Activated B cell treated with CpG ODN at 0.5 μM for 24 hours (primary cell): ENCODE measurements around the gene CFAP65. TPM values are rescaled to one million over a fixed set of nuclear protein-coding genes. Genes with fewer than 3 reads are reported as not detected.

Source experiments
- ATAC-seq: fragments of 200-7000 bp; cut with Tn5 transposase; one replicate; pipeline ENCODE4 v1.10.0; 2021; ENCODE audit warnings: low read depth, mild to moderate bottlenecking, moderate library complexity
- CTCF ChIA-PET: fragments of 350-600 bp; sonication (Branson Sonifier 250); formaldehyde crosslinking; loops from one replicate; lab custom pipeline; 2021; ENCODE audit warnings: antibody characterized with exemption; lab: Charles Lee
- POLR2A ChIA-PET: fragments of 350-600 bp; sonication (Branson Sonifier 250); formaldehyde crosslinking; loops from one replicate; lab custom pipeline; 2021; ENCODE audit warnings: antibody characterized with exemption; lab: Charles Lee
- DNase-seq: peaks from one replicate; pipeline ENCODE4 v3.0.0; 2022
- H3K27ac Mint-ChIP-seq: one replicate; pipeline ENCODE4 v1.8.0; 2020; ENCODE audit warnings: mixed read lengths
- H3K27me3 Mint-ChIP-seq: one replicate; pipeline ENCODE4 v1.8.0; 2021; ENCODE audit warnings: mixed read lengths
- H3K36me3 Mint-ChIP-seq: one replicate; pipeline ENCODE4 v1.8.0; 2021; ENCODE audit warnings: low read depth, mixed read lengths
- H3K4me1 Mint-ChIP-seq: one replicate; pipeline ENCODE4 v1.8.0; 2021; ENCODE audit warnings: mixed read lengths
- H3K4me3 Mint-ChIP-seq: one replicate; pipeline ENCODE4 v1.8.0; 2020; ENCODE audit warnings: mild to moderate bottlenecking, mixed read lengths
- H3K9me3 Mint-ChIP-seq: one replicate; pipeline ENCODE4 v1.8.0; 2020; ENCODE audit warnings: mixed read lengths
- intact Hi-C: fragments of 100-400 bp; cut with micrococcal nuclease; formaldehyde crosslinking; loops from one replicate; pipeline ENCODE4 v1.15.1; 2024
- total RNA-seq: library from RNA; stranded (reverse); gene quantifications from 2 replicates; pipeline ENCODE4 v1.2.3, GENCODE V29; 2022
- TF ChIP-seq, protein P1 (sequence below): fragments of 200-600 bp; IDR thresholded peaks from one replicate; pipeline ENCODE4 v1.8.0; 2022; ENCODE audit warnings: antibody characterized with exemption, mild to moderate bottlenecking

The CFAP65 gene
- total RNA-seq, 1 donor from 2014 or later = not detected

DNA sequence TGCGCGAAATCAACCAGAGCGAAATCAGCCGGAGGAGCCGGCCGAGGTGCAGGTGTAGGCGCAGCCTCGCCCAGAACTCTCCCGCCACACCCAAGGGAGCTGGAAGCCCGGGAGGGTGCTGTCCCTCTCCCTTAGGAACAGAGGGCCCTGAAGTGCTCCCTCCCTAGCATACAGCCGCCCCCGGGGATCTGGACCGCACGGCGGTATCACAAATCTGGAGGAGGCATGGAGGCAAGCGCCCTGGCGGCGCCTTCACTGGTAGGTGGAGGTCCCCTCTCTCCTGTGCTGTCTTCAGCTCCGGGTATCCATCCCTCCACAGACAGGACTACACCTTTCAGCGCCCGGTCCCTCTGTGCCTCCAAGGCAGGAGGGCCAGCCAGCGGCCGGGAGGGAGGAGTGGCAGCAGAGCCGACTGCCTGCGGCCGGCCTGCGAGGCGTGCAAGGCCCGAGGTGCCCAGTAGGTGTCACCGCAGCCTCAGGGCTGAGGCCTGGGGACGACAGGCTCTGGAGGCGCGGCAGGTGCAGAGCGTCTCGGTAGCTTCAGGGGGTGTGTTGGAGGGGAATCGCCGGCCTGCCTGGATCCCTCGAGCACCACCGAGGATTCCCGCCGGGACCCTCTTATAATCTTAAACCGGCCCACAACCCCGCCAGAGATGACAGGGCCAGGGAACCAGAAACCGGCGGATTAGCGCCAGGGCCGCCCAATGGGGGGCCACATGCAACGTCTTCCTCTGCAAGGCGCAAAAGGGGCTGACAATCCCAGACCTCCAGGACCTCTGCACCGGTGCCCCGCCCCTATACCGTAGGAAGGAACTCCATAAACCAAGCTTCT lies 16.6 kb upstream of the CFAP65 start:
- POLR2A ChIA-PET = interaction anchor here (0.7 kb wide), 1 partner anchor 97 kb away, joined by 3 read pairs; no protein-coding TSS in a partner anchor
- intact Hi-C loops = loop anchor here (1.0 to 5.0 kb wide), 9 partner anchors 61 to 474 kb away; partner anchors contain the start of gene ZFAND2B
- Mint-ChIP-seq H3K36me3 (no peaks in the 10 kb centered on the region), H3K4me3 (peak overlapping the region; percentile 57), H3K4me1 (peaks cover 32% of the 10 kb centered on the region), H3K27ac (no peak overlapping the region), H3K27me3 (peaks cover 58% of the 10 kb centered on the region), H3K9me3 (no peaks in the 10 kb centered on the region)
- TF ChIP-seq, protein P1, sequence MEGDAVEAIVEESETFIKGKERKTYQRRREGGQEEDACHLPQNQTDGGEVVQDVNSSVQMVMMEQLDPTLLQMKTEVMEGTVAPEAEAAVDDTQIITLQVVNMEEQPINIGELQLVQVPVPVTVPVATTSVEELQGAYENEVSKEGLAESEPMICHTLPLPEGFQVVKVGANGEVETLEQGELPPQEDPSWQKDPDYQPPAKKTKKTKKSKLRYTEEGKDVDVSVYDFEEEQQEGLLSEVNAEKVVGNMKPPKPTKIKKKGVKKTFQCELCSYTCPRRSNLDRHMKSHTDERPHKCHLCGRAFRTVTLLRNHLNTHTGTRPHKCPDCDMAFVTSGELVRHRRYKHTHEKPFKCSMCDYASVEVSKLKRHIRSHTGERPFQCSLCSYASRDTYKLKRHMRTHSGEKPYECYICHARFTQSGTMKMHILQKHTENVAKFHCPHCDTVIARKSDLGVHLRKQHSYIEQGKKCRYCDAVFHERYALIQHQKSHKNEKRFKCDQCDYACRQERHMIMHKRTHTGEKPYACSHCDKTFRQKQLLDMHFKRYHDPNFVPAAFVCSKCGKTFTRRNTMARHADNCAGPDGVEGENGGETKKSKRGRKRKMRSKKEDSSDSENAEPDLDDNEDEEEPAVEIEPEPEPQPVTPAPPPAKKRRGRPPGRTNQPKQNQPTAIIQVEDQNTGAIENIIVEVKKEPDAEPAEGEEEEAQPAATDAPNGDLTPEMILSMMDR = peak; percentile 47
- DNase-seq = peak; percentile 72
- CTCF ChIA-PET = interaction anchor here (0.8 to 6.3 kb wide), 13 partner anchors 14 to 502 kb away, joined by 3 to 53 read pairs (median 4); no protein-coding TSS in a partner anchor
- ATAC-seq = peak; percentile 99

GRCh38 chr2:219056896-219057708 lies 15.8 kb upstream of the CFAP65 start:
- intact Hi-C loops = loop anchor here (5.0 kb wide), 3 partner anchors 60 to 475 kb away; no protein-coding TSS in a partner anchor
- ATAC-seq (no peak), DNase-seq (no peak)
- no peak overlapping the region for H3K27ac Mint-ChIP-seq
- H3K4me1 Mint-ChIP-seq = peaks cover 32% of the 10 kb centered on the region
- H3K27me3 Mint-ChIP-seq = peaks cover 50% of the 10 kb centered on the region
- H3K36me3 Mint-ChIP-seq = no peaks in the 10 kb centered on the region
- no peak overlapping the region for H3K4me3 Mint-ChIP-seq
- ChIA-PET CTCF (interaction anchor here (0.8 to 6.3 kb wide), 6 partner anchors 61 to 292 kb away, joined by 3 to 53 read pairs (median 10); no protein-coding TSS in a partner anchor), POLR2A (no interaction called here)
- TF ChIP-seq, protein P1 = no peak
- no peaks in the 10 kb centered on the region for H3K9me3 Mint-ChIP-seq

GRCh38 chr2:219056176-219056895 lies 15.0 kb upstream of the CFAP65 start:
- no peak for DNase-seq
- no peak overlapping the region for H3K4me3 Mint-ChIP-seq
- intact Hi-C loops = loop anchor here (5.0 kb wide), 3 partner anchors 59 to 476 kb away; no protein-coding TSS in a partner anchor
- H3K27me3 Mint-ChIP-seq = peaks cover 45% of the 10 kb centered on the region
- H3K27ac Mint-ChIP-seq = no peak overlapping the region
- H3K4me1 Mint-ChIP-seq = peaks cover 27% of the 10 kb centered on the region
- POLR2A ChIA-PET = no interaction called here
- H3K36me3 Mint-ChIP-seq = no peaks in the 10 kb centered on the region
- no peak for ATAC-seq
- CTCF ChIA-PET = interaction anchor here (1.7 to 6.3 kb wide), 2 partner anchors 64 to 100 kb away, joined by 6 to 53 read pairs; no protein-coding TSS in a partner anchor
- TF ChIP-seq, protein P1 = no peak
- H3K9me3 Mint-ChIP-seq = no peaks in the 10 kb centered on the region

GRCh38 chr2:219054956-219055903 lies 13.9 kb upstream of the CFAP65 start:
- Mint-ChIP-seq H3K4me1 (peaks cover 24% of the 10 kb centered on the region), H3K27ac (no peak overlapping the region), H3K9me3 (no peaks in the 10 kb centered on the region), H3K36me3 (no peaks in the 10 kb centered on the region), H3K27me3 (peaks cover 50% of the 10 kb centered on the region), H3K4me3 (no peak overlapping the region)
- CTCF ChIA-PET = interaction anchor here (1.3 to 6.3 kb wide), 3 partner anchors 65 to 101 kb away, joined by 4 to 53 read pairs (median 6); no protein-coding TSS in a partner anchor
- POLR2A ChIA-PET = no interaction called here
- TF ChIP-seq, protein P1 = no peak
- no peak for DNase-seq
- no peak for ATAC-seq
- intact Hi-C loops = loop anchor here (1.0 to 5.0 kb wide), 4 partner anchors 26 to 477 kb away; no protein-coding TSS in a partner anchor
